Activated CD8-positive, alpha-beta memory T cell treated with anti-CD3 and anti-CD28 coated beads, Interleukin-2, amount 50 U/mL, for 4 hours (primary cell): Measurements from ENCODE around the gene FBXO41.

Experiments
- DNase-seq: peaks from one replicate; pipeline ENCODE4 v3.0.0-alpha.2; 2020

Gene FBXO41

GRCh38 chr2:73260338-73260984 lies 23.8 kb downstream of the FBXO41 start:
- DNase-seq, result no peak

GRCh38 chr2:73259704-73260337 lies 24.5 kb downstream of the FBXO41 start:
- DNase-seq, result no peak

DNA sequence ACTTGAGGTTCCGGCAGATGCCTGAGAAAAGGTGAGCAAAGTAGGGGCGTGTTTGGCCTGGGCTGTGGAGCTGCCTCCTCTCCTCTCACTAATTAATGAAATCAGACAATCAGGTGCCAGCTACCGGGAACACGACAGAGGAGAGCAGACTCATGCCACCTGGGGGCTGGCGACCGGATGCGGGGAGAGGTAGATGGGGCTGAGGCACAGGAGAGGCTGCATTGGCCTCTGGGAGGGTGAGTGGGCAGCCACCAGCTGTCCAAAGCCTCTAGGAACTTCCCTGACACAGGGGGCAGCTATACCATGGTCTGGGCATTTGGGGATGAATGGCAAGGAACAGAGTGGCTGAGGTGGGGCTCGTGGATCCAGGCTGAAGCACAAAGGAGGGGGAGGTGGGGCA lies 25.0 kb downstream of the FBXO41 start:
- no peak for DNase-seq

GRCh38 chr2:73258913-73259215 lies 25.4 kb downstream of the FBXO41 start:
- no peak for DNase-seq

- no peak for DNase-seq
Observed at GRCh38 chr2:73258186-73258912, 25.9 kb downstream of the FBXO41 start.

DNA sequence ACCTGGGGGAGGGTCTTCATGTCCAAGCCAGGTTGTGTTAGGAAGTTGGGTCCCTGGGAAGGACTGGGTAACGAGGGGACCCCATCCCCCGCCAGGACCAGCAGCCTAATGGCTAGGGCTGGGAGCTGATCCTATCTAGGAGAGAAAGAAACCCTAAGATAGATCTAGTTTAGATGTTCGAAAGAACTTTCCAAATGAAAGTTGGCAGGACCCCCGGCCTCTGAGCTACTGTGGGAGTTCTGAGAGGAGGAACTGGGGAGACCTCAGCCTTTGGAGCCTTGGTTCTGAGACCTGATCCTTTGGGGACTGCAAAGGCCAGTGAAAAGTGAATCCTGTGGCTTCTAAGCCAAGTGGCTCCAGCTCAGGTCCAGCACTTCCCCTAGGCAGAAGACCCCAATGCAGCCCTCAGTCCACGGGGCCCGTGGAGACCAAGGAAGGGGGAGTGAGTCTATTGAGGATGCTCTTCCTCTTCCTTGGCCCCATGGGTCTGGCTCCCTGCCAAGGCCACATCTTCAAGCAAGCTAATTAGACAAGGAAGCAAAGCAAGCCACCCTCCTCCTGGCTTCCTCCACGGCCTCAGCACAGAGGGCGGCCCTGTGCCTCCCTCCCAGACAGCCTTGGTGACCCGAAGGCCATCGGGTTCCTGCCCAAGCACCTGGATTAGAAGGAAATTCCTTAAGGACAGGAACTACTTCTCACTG lies 26.7 kb downstream of the FBXO41 start:
- DNase-seq, result no peak

DNA sequence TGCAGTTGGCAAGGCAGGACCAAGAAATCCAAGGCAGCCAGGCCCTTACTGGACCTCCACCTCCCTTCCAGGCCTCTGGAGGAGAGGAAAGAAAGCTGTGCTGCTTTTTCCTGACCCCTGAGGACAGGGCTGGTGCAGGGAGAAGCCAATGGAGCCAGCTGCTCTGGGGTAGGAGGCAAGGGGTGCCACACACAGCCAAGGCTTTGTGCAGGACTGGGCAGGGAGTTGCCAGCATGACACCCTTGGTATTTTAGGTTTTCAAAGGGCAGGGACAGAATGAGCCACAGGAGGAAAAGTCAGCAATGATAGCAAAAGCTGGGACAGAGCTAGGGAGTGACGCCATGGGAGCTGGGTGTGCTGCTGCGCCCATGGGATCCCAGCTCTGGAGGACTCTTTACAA lies 27.3 kb downstream of the FBXO41 start:
- DNase-seq, result no peak

DNA sequence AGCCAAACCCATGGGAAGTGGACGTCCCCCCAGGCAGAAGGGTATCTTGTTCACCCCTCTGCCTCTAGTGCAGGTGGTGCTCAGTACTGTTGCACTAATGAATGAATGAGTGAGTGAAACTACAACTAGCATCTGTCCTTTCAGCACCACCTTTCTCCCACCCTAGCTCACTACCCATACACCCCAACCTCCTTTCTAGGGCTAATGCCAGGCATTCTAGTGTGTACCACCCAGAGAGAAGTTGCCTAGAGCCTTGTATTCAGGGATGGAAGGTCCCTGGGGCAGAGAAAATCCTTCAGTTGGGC lies 27.7 kb downstream of the FBXO41 start:
- no peak for DNase-seq

DNA sequence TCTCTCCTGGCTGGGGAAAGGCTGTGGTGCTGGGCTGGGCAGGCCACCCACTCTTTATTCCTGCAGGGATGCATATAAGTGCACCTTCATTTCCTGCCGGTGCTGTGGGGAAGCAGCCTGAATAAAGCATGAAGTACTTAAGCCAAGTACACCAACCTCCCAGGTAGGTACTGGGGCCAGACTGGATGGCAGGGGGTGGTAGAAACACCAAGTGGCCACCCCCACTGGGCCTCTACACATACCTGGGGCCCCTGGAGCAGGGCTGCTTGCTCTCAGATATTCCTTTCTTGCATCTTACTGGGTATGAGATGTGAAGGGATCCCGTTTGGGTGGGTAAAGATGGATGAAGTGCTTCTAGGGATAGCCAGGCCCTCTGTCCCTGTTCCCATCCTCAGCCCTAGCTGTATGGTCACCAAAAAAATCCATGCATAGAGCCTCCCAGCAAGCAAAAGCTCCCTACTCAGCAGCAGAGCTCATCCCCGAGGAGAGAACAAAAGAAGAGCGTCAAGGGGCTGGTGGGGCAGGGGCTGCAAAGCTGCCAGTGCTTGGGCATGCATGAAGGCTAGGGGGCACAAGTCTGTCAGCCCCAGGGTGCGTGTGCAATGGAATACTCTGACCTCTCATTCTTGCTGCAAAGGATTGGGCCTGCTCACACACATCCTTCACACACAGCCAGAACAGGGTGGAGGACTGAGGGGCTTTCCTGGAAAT lies 28.2 kb downstream of the FBXO41 start:
- DNase-seq, result no peak

DNA sequence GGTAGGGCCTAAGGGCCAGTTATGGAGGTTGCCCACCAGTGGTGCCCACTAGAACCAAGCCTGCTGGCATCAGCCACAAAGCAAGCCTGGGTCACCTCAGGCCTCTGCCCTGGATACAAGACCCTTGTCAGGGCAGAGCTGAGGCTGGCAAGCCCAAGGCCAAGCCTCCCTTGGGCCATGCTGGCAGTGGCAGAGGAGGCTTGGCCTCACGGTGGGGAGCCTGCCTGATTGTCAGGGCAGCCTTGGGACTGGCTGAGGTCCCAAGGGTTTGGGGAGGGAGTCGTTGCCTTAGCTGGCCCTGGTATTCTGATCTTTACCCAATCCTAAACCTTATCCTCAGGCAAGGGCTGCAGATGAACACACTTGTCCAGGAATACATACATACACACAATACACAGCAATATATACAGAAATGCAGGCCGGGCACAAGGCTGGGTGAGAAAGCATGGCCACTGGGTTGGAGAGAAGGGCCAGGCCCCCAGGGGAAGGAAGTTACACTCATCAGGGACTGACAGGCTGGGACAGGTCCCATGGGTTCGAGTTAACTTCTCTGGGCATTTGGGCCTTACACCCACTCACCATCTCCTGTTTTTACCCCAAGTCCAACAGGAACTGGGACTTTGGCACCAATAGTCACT lies 29.2 kb downstream of the FBXO41 start:
- no peak for DNase-seq

DNA sequence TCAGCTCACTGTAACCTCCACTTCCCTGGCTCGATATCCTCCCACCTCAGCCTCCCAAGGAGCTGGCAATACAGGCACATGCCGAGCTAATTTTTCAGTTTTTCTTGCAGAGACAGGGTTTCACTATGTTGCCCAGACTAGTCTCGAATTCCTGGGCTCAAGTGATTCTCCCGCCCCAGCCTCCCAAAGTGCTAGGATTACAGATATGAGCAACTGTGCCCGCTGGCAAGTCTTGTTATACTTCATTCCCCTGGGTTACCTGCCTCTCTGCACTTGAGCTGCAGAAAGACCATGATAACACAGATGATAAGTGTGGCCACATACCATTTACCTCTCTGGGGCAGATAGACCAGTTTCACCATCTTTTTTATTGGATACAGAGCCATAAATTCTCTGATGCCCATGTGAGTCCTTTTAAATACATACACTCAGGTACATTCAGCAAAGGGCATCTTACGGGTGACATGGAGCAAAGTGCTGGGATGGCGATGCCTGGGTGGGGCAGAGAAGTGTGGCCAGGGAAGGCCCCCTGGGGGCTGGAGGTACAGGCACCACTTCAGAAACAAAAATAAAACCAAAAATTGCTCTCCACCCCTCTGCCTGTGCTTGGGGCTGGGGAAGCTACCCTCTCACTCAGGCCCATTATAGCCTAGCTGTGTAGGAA lies 29.8 kb downstream of the FBXO41 start:
- DNase-seq, result no peak

DNA sequence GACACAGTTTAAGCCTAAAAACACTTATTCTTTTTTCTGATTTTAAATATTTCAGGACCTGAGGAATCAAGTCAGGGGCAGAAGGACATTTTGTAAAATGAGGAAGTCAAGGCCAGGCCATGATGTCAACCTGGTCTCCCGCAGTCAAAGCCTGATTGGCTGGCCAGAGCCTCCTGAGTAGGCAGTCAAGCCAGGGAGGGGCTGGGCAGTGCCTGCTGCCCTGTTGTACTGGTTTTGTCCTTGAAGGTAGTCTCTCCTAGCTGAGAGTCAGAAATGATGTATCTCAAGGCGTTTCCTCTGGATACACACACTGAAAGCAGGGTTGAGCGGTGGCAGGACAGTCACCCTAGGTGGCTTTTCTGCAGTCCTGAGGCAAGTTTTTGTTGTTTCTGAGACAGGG lies 30.4 kb downstream of the FBXO41 start:
- DNase-seq, result no peak

DNA sequence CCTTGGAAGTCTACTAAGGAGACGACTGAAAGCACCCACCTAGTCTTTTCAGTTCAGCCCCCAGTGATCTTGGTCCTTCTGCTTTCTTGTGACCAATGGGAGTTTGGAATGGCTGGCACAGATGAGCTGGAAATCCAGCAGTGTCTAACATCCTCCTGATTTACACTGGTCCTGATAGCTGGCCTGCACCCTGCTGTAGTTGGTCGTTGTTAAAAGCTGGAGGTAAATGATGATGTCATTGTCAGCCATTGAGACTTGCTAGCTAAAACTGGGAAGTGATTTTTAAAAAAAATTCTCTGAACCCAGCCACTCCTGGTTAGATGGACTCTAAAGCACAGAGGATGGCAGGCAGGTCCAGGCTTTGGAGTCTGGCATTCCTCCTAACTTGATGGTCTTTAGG lies 30.9 kb downstream of the FBXO41 start:
- no peak for DNase-seq

GRCh38 chr2:73252238-73253027 lies 31.8 kb downstream of the FBXO41 start:
- no peak for DNase-seq

- DNase-seq, result no peak
Observed at GRCh38 chr2:73250872-73251846, 33.1 kb downstream of the FBXO41 start.

DNA sequence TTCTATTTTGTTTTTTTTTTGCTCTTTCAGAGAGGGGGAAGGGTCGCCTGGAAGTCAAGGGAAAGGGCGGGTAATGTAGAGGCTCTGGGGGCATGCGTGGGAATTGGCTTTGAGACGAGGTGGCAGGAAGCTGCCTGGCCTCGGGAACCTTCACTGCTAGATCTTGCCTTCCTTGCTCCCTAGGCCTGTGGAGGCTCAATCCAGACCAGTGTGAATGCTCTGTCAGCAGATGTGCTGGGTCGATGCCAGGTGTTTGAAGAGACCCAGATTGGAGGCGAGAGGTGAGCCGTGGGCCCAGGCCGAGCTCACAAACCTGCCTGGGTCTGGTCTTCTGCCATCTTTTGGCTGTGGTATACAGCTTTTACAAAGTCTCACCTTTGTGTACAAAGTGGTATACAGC lies 34.6 kb downstream of the FBXO41 start:
- DNase-seq, result no peak

- no peak for DNase-seq
Observed at GRCh38 chr2:73246850-73247249, 37.4 kb downstream of the FBXO41 start.

DNA sequence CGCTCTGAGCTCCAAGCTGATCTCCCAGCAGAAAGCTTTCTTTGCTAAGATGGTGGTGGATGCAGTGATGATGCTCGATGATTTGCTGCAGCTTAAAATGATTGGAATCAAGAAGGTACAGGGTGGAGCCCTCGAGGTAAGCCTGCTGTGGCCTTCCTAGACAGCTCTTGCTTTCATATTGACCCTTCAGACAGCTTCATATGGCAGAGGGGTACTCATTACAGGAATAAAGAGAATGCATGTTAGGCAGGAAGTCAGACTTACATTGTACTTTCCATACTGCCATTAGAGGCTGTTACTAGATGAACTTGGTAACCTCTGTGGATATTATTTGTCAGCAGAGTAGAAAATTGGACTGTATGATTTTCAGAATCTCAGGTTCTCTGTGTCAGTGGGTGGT lies 39.7 kb downstream of the FBXO41 start:
- no peak for DNase-seq

GRCh38 chr2:73243884-73244570 lies 40.3 kb downstream of the FBXO41 start:
- DNase-seq, result no peak

DNA sequence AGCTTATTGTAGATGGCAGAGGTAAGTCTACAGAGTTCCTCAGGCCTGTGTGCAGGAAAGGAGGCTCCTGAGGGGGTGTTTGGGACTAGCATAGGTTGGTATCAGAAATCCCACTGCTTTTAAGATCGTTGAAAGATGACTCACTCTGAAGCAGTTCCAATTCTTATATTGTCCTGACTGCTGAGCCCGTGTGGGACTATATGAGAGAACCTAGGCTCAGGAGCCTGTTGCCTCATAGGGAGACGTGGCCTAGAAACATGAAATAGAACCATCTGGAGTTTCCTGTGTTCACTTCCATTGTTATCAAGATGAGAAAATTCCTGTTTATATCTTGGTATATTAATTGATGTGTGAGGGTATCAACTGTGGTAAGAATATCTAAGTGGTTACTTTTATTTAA lies 44.5 kb downstream of the FBXO41 start:
- no peak for DNase-seq
